Upper lobe of left lung (tissue), 6 donors: Measurements from ENCODE around the gene DYTN. TPM values are rescaled to one million over a fixed set of nuclear protein-coding genes. Genes with fewer than 3 reads are reported as not detected.

Source experiments
- ATAC-seq, 2 donors: fragments of 200-7000 bp; cut with Tn5 transposase; one replicate each; pipeline ENCODE4 v1.9.1; 2022; ENCODE audit warnings: mild to moderate bottlenecking in 2 of 2, moderate library complexity in 2 of 2; ENCODE audit not compliant: low FRiP score in 2 of 2
- DNase-seq, 2 donors: peaks; one replicate each; pipeline ENCODE4 v3.0.0-alpha.2; 2019 to 2020
- H3K27ac ChIP-seq, 4 donors: fragments of 200-600 bp; sonication (generic); one replicate each; pipeline ENCODE4 v1.5.1; 2016 to 2019
- H3K27me3 ChIP-seq, 4 donors: fragments of 200-600 bp; sonication (generic); one replicate each; pipeline ENCODE4 v1.5.1; 2017 to 2019
- H3K36me3 ChIP-seq, 4 donors: fragments of 200-600 bp; sonication (generic); one replicate each; pipeline ENCODE4 v1.5.1; 2016 to 2019
- H3K4me1 ChIP-seq, 4 donors: fragments of 200-600 bp; sonication (generic); one replicate each; pipeline ENCODE4 v1.5.1; 2018 to 2019
- H3K4me3 ChIP-seq, 4 donors: fragments of 200-600 bp; sonication (generic); one replicate each; pipeline ENCODE4 v1.5.1; 2017 to 2019; ENCODE audit warnings: mild to moderate bottlenecking in 2 of 4, moderate library complexity in 1 of 4
- H3K9me3 ChIP-seq, 4 donors: fragments of 200-600 bp; sonication (generic); one replicate each; pipeline ENCODE4 v1.5.1; 2018 to 2019
- EP300 ChIP-seq, 4 donors: sonication (generic); formaldehyde crosslinking; IDR thresholded peaks; one replicate each; pipeline ENCODE4 v1.5.1; 2017; ENCODE audit warnings: antibody characterized with exemption in 4 of 4, control low read depth in 2 of 4
- POLR2A ChIP-seq, 4 donors: fragments of 450-650 bp; IDR thresholded peaks; one replicate each; pipeline ENCODE4 v1.5.1; 2016 to 2017; ENCODE audit warnings: antibody characterized with exemption in 4 of 4, mild to moderate bottlenecking in 2 of 4
- POLR2AphosphoS5 ChIP-seq, 2 donors: sonication (generic); formaldehyde crosslinking; IDR thresholded peaks; one replicate each; pipeline ENCODE4 v1.5.1; 2017; ENCODE audit warnings: antibody characterized with exemption in 2 of 2
- WGBS, 2 donors: methylation state at CpG; one replicate each; pipeline ENCODE4 v1.1.5; 2017 to 2018; 5-methylcytosine and 5-hydroxymethylcytosine counted together
- total RNA-seq, 6 donors: library from RNA; depleted of rRNA in 4 of 6; stranded (reverse); fragments of >200 nt in 4 of 6; gene quantifications; one replicate each; pipeline versions ENCODE4 v1.1.0 to v1.2.1, GENCODE V29; 2016 to 2021
- TF ChIP-seq, protein P1 (sequence below), 6 experiments: fragments of 450-650 bp in 4 of 6; fragments of 200-600 bp in 2 of 6; sonication (generic) in 2 of 6; IDR thresholded peaks; one replicate each; pipeline ENCODE4 v1.5.1; 2016 to 2019; ENCODE audit warnings: antibody characterized with exemption in 6 of 6
- donor health status: DM: no; HTN: no; CAD: no; lungs with moderate emphysema.
- donor health status: DM: no; HTN: yes; CAD: no; lungs with severe emphysema.

Gene DYTN
- total RNA-seq, 6 donors from 2014 or later = not detected

DNA sequence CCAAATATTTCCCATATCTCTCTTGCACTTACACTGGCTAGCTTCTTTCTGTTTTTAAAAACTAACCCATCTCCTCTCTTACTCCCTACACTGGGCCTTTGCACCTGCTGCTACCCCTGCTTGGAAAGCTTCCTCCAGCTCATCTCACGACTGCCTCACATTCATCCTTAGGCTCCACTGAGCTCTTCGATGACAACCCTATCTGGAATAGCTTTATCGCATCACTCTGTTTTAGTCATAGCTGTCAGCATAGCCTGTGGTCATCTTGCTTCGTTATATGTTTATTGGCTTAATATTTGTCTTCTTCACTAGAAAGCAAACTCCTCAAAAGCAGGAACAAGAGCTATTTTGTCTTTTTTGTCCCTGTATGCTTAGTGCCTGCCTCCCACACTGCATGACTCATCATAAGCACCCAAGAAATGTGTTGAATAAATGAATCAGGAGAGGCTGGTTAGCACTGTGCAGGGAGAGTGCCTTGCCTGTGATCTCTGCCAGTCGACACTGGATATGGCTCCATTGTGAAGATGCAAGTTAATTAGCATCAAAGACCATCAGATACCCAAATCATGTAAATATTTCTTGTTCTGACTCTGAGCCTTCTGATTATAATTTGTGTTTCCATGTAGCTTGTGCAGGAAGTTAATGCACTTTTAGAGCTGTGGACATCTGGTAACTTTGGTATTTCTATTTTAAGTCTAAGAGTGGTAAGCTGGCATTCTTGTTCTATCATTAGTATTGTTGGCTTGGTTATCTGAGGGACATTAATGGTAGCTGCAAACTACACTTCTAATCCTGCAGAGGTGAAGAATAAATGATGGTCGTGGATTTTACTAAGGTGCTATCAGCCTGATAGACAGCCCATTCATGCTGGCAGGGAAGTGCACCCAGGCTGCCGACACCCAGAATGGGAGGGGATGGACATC lies 10.3 kb upstream of the DYTN start:
- no peaks in the 10 kb centered on the region for H3K9me3 ChIP-seq
- WGBS, 2 donors = 80 to 81% methylated on average over 7 of the region's 7 CpGs
- TF ChIP-seq EP300 (IDR thresholded peaks at IDR 0.05) (no peak), POLR2AphosphoS5 (IDR thresholded peaks at IDR 0.05) (no peak), POLR2A (IDR thresholded peaks at IDR 0.05) (no peak)
- TF ChIP-seq, protein P1, sequence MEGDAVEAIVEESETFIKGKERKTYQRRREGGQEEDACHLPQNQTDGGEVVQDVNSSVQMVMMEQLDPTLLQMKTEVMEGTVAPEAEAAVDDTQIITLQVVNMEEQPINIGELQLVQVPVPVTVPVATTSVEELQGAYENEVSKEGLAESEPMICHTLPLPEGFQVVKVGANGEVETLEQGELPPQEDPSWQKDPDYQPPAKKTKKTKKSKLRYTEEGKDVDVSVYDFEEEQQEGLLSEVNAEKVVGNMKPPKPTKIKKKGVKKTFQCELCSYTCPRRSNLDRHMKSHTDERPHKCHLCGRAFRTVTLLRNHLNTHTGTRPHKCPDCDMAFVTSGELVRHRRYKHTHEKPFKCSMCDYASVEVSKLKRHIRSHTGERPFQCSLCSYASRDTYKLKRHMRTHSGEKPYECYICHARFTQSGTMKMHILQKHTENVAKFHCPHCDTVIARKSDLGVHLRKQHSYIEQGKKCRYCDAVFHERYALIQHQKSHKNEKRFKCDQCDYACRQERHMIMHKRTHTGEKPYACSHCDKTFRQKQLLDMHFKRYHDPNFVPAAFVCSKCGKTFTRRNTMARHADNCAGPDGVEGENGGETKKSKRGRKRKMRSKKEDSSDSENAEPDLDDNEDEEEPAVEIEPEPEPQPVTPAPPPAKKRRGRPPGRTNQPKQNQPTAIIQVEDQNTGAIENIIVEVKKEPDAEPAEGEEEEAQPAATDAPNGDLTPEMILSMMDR (IDR thresholded peaks at IDR 0.05) = no peak
- no peaks in the 10 kb centered on the region for H3K27me3 ChIP-seq
- no peak overlapping the region for H3K27ac ChIP-seq
- H3K4me1 ChIP-seq = no peaks in the 10 kb centered on the region
- DNase-seq (no peak), ATAC-seq (no peak)
- no peak overlapping the region for H3K4me3 ChIP-seq
- no peaks in the 10 kb centered on the region for H3K36me3 ChIP-seq

DNA sequence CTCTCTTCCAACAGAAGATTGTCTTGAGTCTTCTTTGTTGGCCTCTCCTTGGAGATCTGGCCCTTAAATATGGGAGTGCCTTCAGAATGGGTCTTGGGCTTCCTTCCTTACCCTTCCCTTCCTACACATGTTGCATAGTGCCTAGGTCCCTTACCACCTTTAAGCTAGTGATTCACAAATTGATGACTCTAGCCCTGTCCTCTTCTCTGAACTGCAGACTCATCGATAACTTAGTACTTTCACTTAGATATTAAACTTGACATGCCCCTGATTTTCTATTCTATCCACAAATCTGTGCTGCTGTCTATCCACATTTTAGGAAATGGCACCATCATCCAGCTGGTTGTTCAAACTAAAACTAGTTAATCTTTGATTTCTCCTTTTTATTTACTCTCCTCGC lies 9.1 kb upstream of the DYTN start:
- 78 to 91% methylated on average over 2 of the region's 2 CpGs for WGBS, 2 donors
- H3K4me3 ChIP-seq = no peak overlapping the region
- TF ChIP-seq, protein P1 (IDR thresholded peaks at IDR 0.05) = no peak
- TF ChIP-seq EP300 (IDR thresholded peaks at IDR 0.05) (no peak), POLR2AphosphoS5 (IDR thresholded peaks at IDR 0.05) (no peak), POLR2A (IDR thresholded peaks at IDR 0.05) (no peak)
- no peaks in the 10 kb centered on the region for H3K9me3 ChIP-seq
- no peaks in the 10 kb centered on the region for H3K27me3 ChIP-seq
- no peaks in the 10 kb centered on the region for H3K4me1 ChIP-seq
- no peaks in the 10 kb centered on the region for H3K36me3 ChIP-seq
- H3K27ac ChIP-seq = no peak overlapping the region
- ATAC-seq (no peak), DNase-seq (no peak)

DNA sequence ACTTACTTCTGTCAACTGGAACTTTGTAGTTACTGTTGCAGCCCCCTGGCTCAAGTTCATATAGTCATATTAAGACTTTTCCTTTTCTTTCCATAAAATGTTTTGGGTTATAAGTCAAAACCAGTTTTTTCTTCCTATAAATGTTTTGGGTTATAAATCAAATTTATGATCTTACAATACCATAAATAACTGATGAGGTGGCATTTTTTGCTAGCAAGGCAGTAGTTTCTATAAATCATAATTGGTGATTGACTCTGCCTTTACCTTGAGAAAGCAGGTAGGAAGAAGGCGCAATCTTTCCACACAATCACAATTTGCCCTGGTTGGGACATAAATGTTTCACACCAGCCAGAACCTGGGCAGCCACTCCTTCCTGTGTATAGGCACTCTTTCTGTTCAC lies 5.1 kb upstream of the DYTN start:
- WGBS, 2 donors = 88 to 93% methylated on average over 1 of the region's 1 CpG
- TF ChIP-seq POLR2A (IDR thresholded peaks at IDR 0.05) (no peak), POLR2AphosphoS5 (IDR thresholded peaks at IDR 0.05) (no peak), EP300 (IDR thresholded peaks at IDR 0.05) (no peak)
- TF ChIP-seq, protein P1 (IDR thresholded peaks at IDR 0.05) = no peak
- Histone ChIP-seq H3K27ac (no peak overlapping the region), H3K4me1 (no peaks in the 10 kb centered on the region), H3K36me3 (no peaks in the 10 kb centered on the region), H3K4me3 (no peak overlapping the region), H3K27me3 (no peaks in the 10 kb centered on the region), H3K9me3 (no peaks in the 10 kb centered on the region)
- DNase-seq = no peak
- ATAC-seq = no peak

DNA sequence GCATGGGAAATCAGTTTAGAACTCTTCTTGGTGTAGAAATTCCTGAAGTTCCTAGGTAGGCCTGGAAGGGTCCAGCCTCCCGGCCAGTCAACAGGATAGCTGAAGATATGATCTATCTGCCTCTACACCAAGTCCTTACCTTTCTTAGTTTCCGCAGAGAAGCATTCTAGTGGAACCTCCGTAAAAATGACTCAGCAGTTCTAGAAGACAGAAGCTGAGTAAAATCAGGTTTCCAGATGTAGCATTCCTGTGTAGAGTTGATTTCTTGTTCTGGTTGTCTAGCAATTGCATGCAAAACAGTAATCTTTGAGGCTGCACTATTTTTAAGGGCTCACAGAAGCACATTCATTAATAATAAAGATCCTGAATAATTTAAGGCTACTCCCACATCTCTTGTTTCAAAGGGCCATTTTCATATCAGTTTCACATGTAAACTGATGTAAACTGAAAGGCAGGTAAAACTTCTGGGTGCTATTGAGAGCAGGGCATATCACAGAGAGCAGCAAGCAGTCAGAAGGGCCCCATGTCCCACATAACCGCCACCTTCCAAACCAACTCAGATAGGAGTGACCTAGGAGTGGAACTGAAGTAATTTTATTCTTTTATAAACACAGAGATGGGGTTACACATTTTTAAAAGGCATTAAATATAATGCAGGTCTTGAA lies 3.2 kb upstream of the DYTN start:
- ATAC-seq (no peak), DNase-seq (no peak)
- Histone ChIP-seq H3K9me3 (no peaks in the 10 kb centered on the region), H3K27ac (no peak overlapping the region), H3K4me1 (no peaks in the 10 kb centered on the region), H3K27me3 (no peaks in the 10 kb centered on the region), H3K4me3 (no peak overlapping the region), H3K36me3 (no peaks in the 10 kb centered on the region)
- TF ChIP-seq, protein P1 (IDR thresholded peaks at IDR 0.05) = no peak
- TF ChIP-seq EP300 (IDR thresholded peaks at IDR 0.05) (no peak), POLR2AphosphoS5 (IDR thresholded peaks at IDR 0.05) (no peak), POLR2A (IDR thresholded peaks at IDR 0.05) (no peak)
- 67 to 74% methylated on average over 4 of the region's 4 CpGs for WGBS, 2 donors
